ENCODE data around the gene SAMD9L. TPM values are rescaled to one million over a fixed set of nuclear protein-coding genes. Genes with fewer than 3 reads are reported as not detected.

The SAMD9L gene
- total RNA-seq, 2 donors from 2014 or later = 9.9 to 22.6 TPM

- peak; percentile 82 for ATAC-seq
- intact Hi-C loops (cut with DNase I, micrococcal nuclease) = no loop called here
- DNase-seq = no peak
Measured at GRCh38 chr7:93092757-93093370, 55.3 kb downstream of the SAMD9L start.

Other genes with a start within 250 kb of the SAMD9L start
- 10 to 100 TPM; 24.5 to 31.2 TPM for gene SAMD9, start 30.4 kb downstream of the SAMD9L start, total RNA-seq
- gene HEPACAM2, start 78.1 kb upstream of the SAMD9L start, total RNA-seq = 10 to 100 TPM; 86.8 to 96.1 TPM
- gene VPS50, start 84.0 kb upstream of the SAMD9L start, total RNA-seq = 10 to 100 TPM; 27.6 to 28.6 TPM